HepG2 (cell line): ENCODE results near the gene TUBAL3. TPM values are rescaled to one million over a fixed set of nuclear protein-coding genes. Genes with fewer than 3 reads are reported as not detected.

Experiments
- ATAC-seq: fragments of 200-7000 bp; cut with Tn5 transposase; 3 replicates; pipeline ENCODE4 v1.9.1; 2020; ENCODE audit warnings: mild to moderate bottlenecking, moderate library complexity
- BruUV-seq: library from RNA; stranded (reverse); fragments of 400-500 nt; replicated peaks from 2 replicates; lab custom pipeline; 2021; lab: Mats Ljungman, UMichigan
- CTCF ChIA-PET: fragments of 300-600 bp; formaldehyde crosslinking; extraction: SDS; loops from one replicate; lab custom pipeline; 2021; ENCODE audit warnings: low total read pairs, inconsistent platforms, low intra/inter-chr PET ratio; lab: Yijun Ruan, JAX
- POLR2A ChIA-PET: fragments of 350-600 bp; sonication (Branson Sonifier 250); formaldehyde crosslinking; loops from one replicate; lab custom pipeline; 2020; ENCODE audit warnings: antibody characterized with exemption, inconsistent platforms; lab: Yijun Ruan, JAX
- DNase-seq: peaks from one replicate; pipeline ENCODE4 v3.0.0-alpha.2; 2015; ENCODE audit warnings: low spot score
- FAIRE-seq: peaks from 3 replicates; lab custom pipeline; 2011; peaks lifted over from hg19 to GRCh38; lab: Jason Lieb, UNC
- H2AFZ ChIP-seq: one replicate; pipeline ENCODE4 v1.6.1; 2011; ENCODE audit warnings: low read length, inconsistent platforms
- H3K27ac ChIP-seq: fragments of 300-600 bp; 3 replicates; pipeline ENCODE4 v1.8.0; 2011; ENCODE audit warnings: mixed run types, mild to moderate bottlenecking, mixed read lengths, low read length, inconsistent platforms; ENCODE audit not compliant: insufficient read depth; ENCODE audit errors: extremely low read length
- H3K27me3 ChIP-seq, 2 experiments: fragments of 200-600 bp in 1 of 2; 2 replicates in 1 of 2; 3 replicates in 1 of 2; pipeline versions ENCODE4 v1.6.0 to v1.8.0; 2011; ENCODE audit warnings: low read length in 2 of 2, mild to moderate bottlenecking in 2 of 2, moderate library complexity in 2 of 2, inconsistent platforms in 1 of 2; ENCODE audit not compliant: insufficient read depth in 2 of 2, control insufficient read depth in 1 of 2
- H3K36me3 ChIP-seq, 2 experiments: fragments of 200-600 bp in 1 of 2; replicated peaks in 1 of 2; 2 replicates in 1 of 2; 3 replicates in 1 of 2; pipeline versions ENCODE4 v1.5.1 to v1.8.0; 2011; ENCODE audit warnings: low read length in 2 of 2, inconsistent platforms in 1 of 2; ENCODE audit not compliant: insufficient read depth in 2 of 2, control insufficient read depth in 1 of 2
- H3K4me1 ChIP-seq: 2 replicates; pipeline ENCODE4 v1.5.1; 2012; ENCODE audit warnings: low read length, inconsistent platforms; ENCODE audit not compliant: insufficient read depth
- H3K4me2 ChIP-seq: 2 replicates; pipeline ENCODE4 v1.6.0; 2011; ENCODE audit warnings: low read depth, low read length, inconsistent platforms
- H3K4me3 ChIP-seq, 3 experiments: fragments of 200-600 bp in 1 of 3; sonication (generic), shearing (Covaris generic) in 1 of 3; replicated peaks in 1 of 3; 2 replicates each; pipeline ENCODE4 v1.5.1; 2011 to 2016; ENCODE audit warnings: low read length in 3 of 3, inconsistent platforms in 2 of 3, low read depth in 2 of 3, mild to moderate bottlenecking in 2 of 3, control low read depth in 1 of 3, mixed read lengths in 1 of 3; ENCODE audit not compliant: insufficient read depth in 1 of 3
- H3K79me2 ChIP-seq: one replicate; pipeline ENCODE4 v1.6.1; 2011; ENCODE audit warnings: low read length, inconsistent platforms; ENCODE audit not compliant: insufficient read depth
- H3K9ac ChIP-seq: 2 replicates; pipeline ENCODE4 v1.6.0; 2011; ENCODE audit warnings: mild to moderate bottlenecking, low read depth, low read length, inconsistent platforms; ENCODE audit not compliant: insufficient read depth
- H3K9me3 ChIP-seq: 2 replicates; pipeline ENCODE4 v1.5.1; 2012; ENCODE audit warnings: mild to moderate bottlenecking, low read length
- H4K20me1 ChIP-seq: 2 replicates; pipeline ENCODE4 v1.6.0; 2011; ENCODE audit warnings: inconsistent platforms, mild to moderate bottlenecking, low read length, moderate library complexity; ENCODE audit not compliant: insufficient read depth
- AKAP8 ChIP-seq: sonication (generic); formaldehyde crosslinking; IDR thresholded peaks from 2 replicates; pipeline ENCODE4 v1.5.1; 2020; ENCODE audit warnings: mild to moderate bottlenecking, missing genetic modification reagents
- EEA1 ChIP-seq: sonication (generic); formaldehyde crosslinking; IDR thresholded peaks from 2 replicates; pipeline ENCODE4 v1.5.1; 2020; ENCODE audit warnings: mild to moderate bottlenecking, missing genetic modification reagents, borderline replicate concordance
- GTF2F1 ChIP-seq: fragments of 150-350 bp; IDR thresholded peaks from 2 replicates; pipeline ENCODE4 v1.6.1; 2014; ENCODE audit warnings: low read length
- MEIS1 ChIP-seq: sonication (generic); formaldehyde crosslinking; IDR thresholded peaks from 2 replicates; pipeline ENCODE4 v1.9.0; 2021; ENCODE audit warnings: mild to moderate bottlenecking, missing genetic modification reagents, moderate library complexity, borderline replicate concordance
- NCOA2 ChIP-seq: sonication (generic); formaldehyde crosslinking; IDR thresholded peaks from 2 replicates; pipeline ENCODE4 v1.8.0; 2022; ENCODE audit warnings: inconsistent platforms
- RBM22 ChIP-seq: fragments of 200-400 bp; formaldehyde crosslinking; optimal IDR thresholded peaks from 2 replicates; pipeline ENCODE3; 2017; ENCODE audit warnings: mild to moderate bottlenecking, low read length, moderate library complexity
- SATB2 ChIP-seq: sonication (generic); formaldehyde crosslinking; IDR thresholded peaks from 2 replicates; pipeline ENCODE4 v1.5.0; 2020; ENCODE audit warnings: missing genetic modification reagents
- TEAD2 ChIP-seq: sonication (generic); formaldehyde crosslinking; IDR thresholded peaks from 2 replicates; pipeline ENCODE4 v1.9.0; 2021; ENCODE audit warnings: missing genetic modification reagents
- TOPORS ChIP-seq: sonication (generic); formaldehyde crosslinking; IDR thresholded peaks from 2 replicates; pipeline ENCODE4 v1.8.0; 2023; ENCODE audit warnings: mild to moderate bottlenecking, missing genetic modification reagents
- ZBTB43 ChIP-seq: sonication (generic); formaldehyde crosslinking; conservative IDR thresholded peaks from 2 replicates; pipeline ENCODE4 v1.4.0; 2020; ENCODE audit warnings: missing genetic modification reagents
- ZFP41 ChIP-seq: sonication (generic); formaldehyde crosslinking; IDR thresholded peaks from 2 replicates; pipeline ENCODE4 v1.4.0; 2020; ENCODE audit warnings: mild to moderate bottlenecking, missing genetic modification reagents, borderline replicate concordance
- ZNF678 ChIP-seq: sonication (generic); formaldehyde crosslinking; IDR thresholded peaks from 2 replicates; pipeline ENCODE4 v1.4.0; 2020; ENCODE audit warnings: mild to moderate bottlenecking, missing genetic modification reagents
- WGBS: methylation state at CpG from one replicate; pipeline ENCODE4 v1.1.6; 2017; ENCODE audit warnings: low lambda C conversion rate; 5-methylcytosine and 5-hydroxymethylcytosine counted together
- in situ Hi-C: cut with HindIII; loops from 2 replicates; pipeline ENCODE4 v1.10.0; 2017; ENCODE audit warnings: low pct_unique_long_range_greater_than_20kb; ENCODE audit not compliant: extremely low pct_ligation_motif_present
- intact Hi-C: fragments of 100-400 bp; cut with micrococcal nuclease; formaldehyde crosslinking; loops from one replicate; pipeline ENCODE4 v1.10.0; 2022; ENCODE audit not compliant: unreplicated experiment
- polyA plus RNA-seq, 8 experiments: library from polyadenylated mRNA; depleted of rRNA in 3 of 8; stranded (reverse) in 7 of 8; unstranded in 1 of 8; fragments of >200 nt; fragmentation: Illumina TruSeq in 4 of 8; extraction: Trizol in 4 of 8; gene quantifications; 2 replicates each; pipeline versions ENCODE4 v1.2.1 to v1.2.3, GENCODE V29; 2011 to 2016; ENCODE audit warnings: low read depth in 4 of 8, missing spikeins in 1 of 8, mixed read lengths in 1 of 8; ENCODE audit not compliant: insufficient read depth in 1 of 8
- total RNA-seq, 5 experiments: library from RNA; depleted of rRNA; stranded (reverse); fragments of >200 nt; fragmentation: Illumina TruSeq; extraction: Trizol; gene quantifications; 2 replicates each; pipeline ENCODE4 v1.2.3, GENCODE V29; 2016; ENCODE audit warnings: low read depth in 1 of 5
- TF ChIP-seq, protein P1 (sequence below): sonication (generic); formaldehyde crosslinking; IDR thresholded peaks from 2 replicates; pipeline ENCODE4 v1.8.1; 2023; ENCODE audit warnings: mild to moderate bottlenecking, moderate library complexity, missing genetic modification reagents
- TF ChIP-seq, protein P2 (sequence below): sonication (generic); formaldehyde crosslinking; IDR thresholded peaks from 2 replicates; pipeline ENCODE4 v1.5.0; 2020; ENCODE audit warnings: missing genetic modification reagents
- TF ChIP-seq, protein P3 (sequence below): sonication (generic); formaldehyde crosslinking; IDR thresholded peaks from 2 replicates; pipeline ENCODE4 v1.5.0; 2020; ENCODE audit warnings: mild to moderate bottlenecking, missing genetic modification reagents
- TF ChIP-seq, protein P4 (sequence below): sonication (generic); formaldehyde crosslinking; IDR thresholded peaks from 2 replicates; pipeline ENCODE4 v1.5.1; 2020; ENCODE audit warnings: missing genetic modification reagents, mild to moderate bottlenecking, borderline replicate concordance

Gene TUBAL3
- total and polyA plus RNA-seq, 2 of the 13 experiments (the other 11 are each of a cell fraction or from before 2014, with no cell fraction given), result 0.07 to 0.26 TPM

- POLR2A ChIA-PET, result no interaction called here
- Histone ChIP-seq H3K4me1 (peaks cover 44% of the 10 kb centered on the region), H3K27ac (no peak overlapping the region), H3K27me3 (no peaks in the 10 kb centered on the region), H3K36me3 (no peaks in the 10 kb centered on the region), H3K4me3 (no peak overlapping the region), H4K20me1 (no peaks in the 10 kb centered on the region), H2AFZ (no peak overlapping the region), H3K9me3 (no peaks in the 10 kb centered on the region), H3K4me2 (peak overlapping the region; percentile 27; the same call in 1 of the 2 replicates), H3K79me2 (no peaks in the 10 kb centered on the region), H3K9ac (no peak overlapping the region)
- intact Hi-C loops, result loop anchor here (10.0 kb wide), 1 partner anchor 279 kb away; the partner anchor contains the start of gene AKR1C3
- WGBS, result 55% methylated on average over 21 of the region's 22 CpGs
- in situ Hi-C loops, result no loop called here
- ATAC-seq (peak; percentile 64), FAIRE-seq (peak; percentile 12), DNase-seq (peak; percentile 9)
- BruUV-seq, result no TSS peak
- CTCF ChIA-PET, result no interaction called here
- no peak for TF ChIP-seq RBM22
- TF ChIP-seq ZFP41 (CRISPR knock-in tag), result no peak
- TF ChIP-seq ZBTB43 (CRISPR knock-in tag), result no peak
- no peak for TF ChIP-seq TOPORS
- TF ChIP-seq MEIS1 (CRISPR knock-in tag), result no peak
- no peak for TF ChIP-seq NCOA2 (CRISPR knock-in tag)
- TF ChIP-seq, protein P1, sequence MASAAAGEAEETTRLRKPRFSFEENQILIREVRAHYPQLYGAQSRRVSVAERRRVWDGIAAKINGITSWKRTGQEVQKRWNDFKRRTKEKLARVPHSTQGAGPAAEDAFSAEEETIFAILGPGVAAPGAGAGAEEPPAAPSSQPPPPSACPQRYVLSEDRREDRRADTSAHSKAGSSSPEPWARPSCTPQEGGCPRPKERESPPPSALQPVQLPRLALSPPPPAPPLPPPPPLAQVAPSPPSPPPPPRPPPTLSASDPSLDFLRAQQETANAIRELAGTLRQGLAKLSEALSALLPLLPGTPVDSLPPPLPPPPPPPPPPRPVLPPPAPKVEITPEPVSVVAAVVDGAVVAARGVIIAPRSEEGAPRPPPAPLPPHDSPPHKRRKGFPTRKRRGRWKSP (CRISPR knock-in tag), result no peak
- no peak for TF ChIP-seq AKAP8 (CRISPR knock-in tag)
- TF ChIP-seq ZNF678 (CRISPR knock-in tag), result no peak
- TF ChIP-seq, protein P2, sequence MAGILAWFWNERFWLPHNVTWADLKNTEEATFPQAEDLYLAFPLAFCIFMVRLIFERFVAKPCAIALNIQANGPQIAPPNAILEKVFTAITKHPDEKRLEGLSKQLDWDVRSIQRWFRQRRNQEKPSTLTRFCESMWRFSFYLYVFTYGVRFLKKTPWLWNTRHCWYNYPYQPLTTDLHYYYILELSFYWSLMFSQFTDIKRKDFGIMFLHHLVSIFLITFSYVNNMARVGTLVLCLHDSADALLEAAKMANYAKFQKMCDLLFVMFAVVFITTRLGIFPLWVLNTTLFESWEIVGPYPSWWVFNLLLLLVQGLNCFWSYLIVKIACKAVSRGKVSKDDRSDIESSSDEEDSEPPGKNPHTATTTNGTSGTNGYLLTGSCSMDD (CRISPR knock-in tag), result no peak
- TF ChIP-seq, protein P3, sequence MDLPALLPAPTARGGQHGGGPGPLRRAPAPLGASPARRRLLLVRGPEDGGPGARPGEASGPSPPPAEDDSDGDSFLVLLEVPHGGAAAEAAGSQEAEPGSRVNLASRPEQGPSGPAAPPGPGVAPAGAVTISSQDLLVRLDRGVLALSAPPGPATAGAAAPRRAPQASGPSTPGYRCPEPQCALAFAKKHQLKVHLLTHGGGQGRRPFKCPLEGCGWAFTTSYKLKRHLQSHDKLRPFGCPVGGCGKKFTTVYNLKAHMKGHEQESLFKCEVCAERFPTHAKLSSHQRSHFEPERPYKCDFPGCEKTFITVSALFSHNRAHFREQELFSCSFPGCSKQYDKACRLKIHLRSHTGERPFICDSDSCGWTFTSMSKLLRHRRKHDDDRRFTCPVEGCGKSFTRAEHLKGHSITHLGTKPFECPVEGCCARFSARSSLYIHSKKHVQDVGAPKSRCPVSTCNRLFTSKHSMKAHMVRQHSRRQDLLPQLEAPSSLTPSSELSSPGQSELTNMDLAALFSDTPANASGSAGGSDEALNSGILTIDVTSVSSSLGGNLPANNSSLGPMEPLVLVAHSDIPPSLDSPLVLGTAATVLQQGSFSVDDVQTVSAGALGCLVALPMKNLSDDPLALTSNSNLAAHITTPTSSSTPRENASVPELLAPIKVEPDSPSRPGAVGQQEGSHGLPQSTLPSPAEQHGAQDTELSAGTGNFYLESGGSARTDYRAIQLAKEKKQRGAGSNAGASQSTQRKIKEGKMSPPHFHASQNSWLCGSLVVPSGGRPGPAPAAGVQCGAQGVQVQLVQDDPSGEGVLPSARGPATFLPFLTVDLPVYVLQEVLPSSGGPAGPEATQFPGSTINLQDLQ (CRISPR knock-in tag), result no peak
- no peak for TF ChIP-seq SATB2 (CRISPR knock-in tag)
- TF ChIP-seq TEAD2 (CRISPR knock-in tag), result no peak
- no peak for TF ChIP-seq GTF2F1
- TF ChIP-seq EEA1, result no peak
- TF ChIP-seq, protein P4, sequence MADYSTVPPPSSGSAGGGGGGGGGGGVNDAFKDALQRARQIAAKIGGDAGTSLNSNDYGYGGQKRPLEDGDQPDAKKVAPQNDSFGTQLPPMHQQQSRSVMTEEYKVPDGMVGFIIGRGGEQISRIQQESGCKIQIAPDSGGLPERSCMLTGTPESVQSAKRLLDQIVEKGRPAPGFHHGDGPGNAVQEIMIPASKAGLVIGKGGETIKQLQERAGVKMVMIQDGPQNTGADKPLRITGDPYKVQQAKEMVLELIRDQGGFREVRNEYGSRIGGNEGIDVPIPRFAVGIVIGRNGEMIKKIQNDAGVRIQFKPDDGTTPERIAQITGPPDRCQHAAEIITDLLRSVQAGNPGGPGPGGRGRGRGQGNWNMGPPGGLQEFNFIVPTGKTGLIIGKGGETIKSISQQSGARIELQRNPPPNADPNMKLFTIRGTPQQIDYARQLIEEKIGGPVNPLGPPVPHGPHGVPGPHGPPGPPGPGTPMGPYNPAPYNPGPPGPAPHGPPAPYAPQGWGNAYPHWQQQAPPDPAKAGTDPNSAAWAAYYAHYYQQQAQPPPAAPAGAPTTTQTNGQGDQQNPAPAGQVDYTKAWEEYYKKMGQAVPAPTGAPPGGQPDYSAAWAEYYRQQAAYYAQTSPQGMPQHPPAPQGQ, result no peak
Measured at GRCh38 chr10:5373891-5374611, 30.6 kb downstream of the TUBAL3 start.
